AG20443 (cell line): ENCODE results near the gene THAP5.

Experiments used
- DNase-seq: peaks from one replicate; pipeline ENCODE4 v3.0.0; 2012; ENCODE audit warnings: low spot score, mixed read lengths

Gene THAP5

DNA sequence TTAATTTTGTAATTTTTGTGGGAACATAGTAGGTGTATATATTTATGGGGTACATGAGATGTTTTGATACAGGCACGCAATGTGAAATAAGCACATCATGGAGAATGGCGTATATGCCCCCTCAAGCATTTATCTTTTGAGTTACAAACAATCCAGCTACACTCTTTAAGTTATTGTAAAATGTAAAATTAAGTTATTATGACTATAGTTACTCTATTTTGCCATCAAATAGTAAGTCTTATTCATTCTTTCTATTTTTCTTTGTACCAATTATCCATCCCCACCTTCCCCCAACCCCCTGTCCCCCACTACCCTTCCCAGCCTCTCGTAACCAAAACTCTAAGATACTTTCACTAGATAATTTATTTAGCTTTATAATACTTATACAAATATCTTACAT lies 35.8 kb downstream of the THAP5 start:
- no peak for DNase-seq

DNA sequence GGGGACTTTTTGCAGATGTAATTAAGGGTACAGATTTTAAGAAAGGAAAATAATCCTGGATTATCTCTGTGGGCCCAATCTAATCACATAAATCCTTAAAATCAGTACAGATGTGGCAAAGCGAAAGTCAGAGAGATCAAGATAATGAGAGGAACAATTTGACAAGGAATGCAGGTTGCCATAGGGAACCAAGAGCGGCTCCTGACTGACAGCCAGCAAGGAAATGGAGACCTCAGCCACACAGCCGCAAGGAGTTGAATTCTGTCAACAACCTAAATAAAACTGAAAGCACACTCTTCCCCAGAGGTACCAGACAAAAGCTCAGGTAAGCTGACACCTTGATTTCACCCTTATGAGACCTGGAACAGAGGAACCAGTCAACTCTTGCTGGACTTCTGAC lies 40.2 kb downstream of the THAP5 start:
- no peak for DNase-seq

GRCh38 chr7:108528183-108528712 lies 41.3 kb downstream of the THAP5 start:
- no peak for DNase-seq

GRCh38 chr7:108526768-108527017 lies 42.8 kb downstream of the THAP5 start:
- no peak for DNase-seq

DNA sequence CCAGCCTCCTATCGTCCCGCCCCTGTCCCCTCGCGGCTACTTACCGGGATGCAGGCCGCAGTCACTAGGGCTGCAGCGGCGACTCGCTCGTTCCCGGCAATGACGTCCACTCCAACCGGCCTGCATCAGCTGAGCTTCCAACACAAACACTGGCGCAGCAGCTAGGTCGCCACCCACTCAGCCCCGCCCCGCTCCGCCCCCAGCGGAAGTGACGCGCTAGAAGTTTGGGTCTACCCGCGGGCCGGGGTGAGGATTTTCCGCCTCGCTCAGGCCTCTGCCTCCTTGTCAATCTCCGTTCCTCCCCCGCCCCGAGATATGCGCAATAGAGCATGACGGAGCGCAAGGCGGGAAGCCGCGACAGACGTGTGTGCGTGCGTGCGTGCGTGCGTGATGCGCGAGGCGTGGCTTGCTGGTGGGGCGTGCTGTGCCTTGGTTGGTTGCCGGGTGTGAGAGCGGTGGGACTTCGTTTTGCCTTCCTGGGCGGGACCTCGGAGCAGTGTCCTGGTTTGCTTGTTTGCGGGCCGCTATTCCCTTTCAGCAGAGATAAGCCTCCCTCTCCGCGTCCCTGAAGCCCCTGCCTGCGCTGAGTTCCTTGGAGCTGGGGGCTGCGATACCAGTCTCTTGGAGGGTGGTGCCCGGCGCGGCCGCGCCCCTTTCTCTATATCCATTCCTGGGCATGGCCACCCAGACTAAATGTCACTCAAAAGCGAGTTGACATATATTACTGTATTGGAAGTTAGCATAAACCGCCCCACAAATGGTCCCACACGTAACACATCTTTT lies 43.3 kb downstream of the THAP5 start, which contains the start of gene PNPLA8:
TSS of gene PNPLA8 (minus strand) at position 151 of the 783 bp plus-strand sequence. CDS start 10,644 bp downstream, outside the sequence.
- DNase-seq: peak; percentile 98

DNA sequence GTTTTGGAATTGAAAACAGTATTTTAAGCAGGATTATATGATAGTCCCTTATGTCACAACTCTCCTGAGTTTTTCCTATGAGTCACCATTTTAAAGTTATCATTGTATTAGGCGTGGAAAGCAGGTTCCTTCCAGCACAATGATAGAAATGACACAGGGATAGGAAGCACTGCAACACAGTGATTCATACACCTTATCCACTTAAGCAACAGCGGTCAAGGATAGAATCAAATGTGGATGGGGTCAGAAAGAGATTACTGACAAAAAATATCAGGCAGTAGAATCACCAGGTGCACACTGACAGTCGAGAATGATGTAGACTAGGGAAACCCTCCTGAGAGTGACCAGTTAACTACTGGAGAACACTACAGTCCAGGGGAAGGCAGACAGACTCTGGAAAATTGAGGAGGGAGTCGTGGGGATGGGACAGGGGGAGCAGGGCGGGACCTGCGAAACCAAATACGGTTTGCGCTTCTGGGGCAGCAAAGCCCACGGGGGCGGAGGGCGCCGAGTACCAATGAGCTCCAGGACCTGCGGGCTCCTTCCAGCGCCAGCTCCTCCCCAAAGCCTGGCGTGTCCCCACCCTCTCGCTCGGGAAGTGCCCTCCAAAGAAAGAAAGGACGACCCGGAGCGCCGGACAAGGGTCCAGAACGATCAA lies 44.0 kb downstream of the THAP5 start:
- DNase-seq: peak; percentile 85

GRCh38 chr7:108522780-108523179 lies 46.7 kb downstream of the THAP5 start:
- no peak for DNase-seq

- no peak for DNase-seq
Observed at GRCh38 chr7:108517951-108518350, 51.6 kb downstream of the THAP5 start.

DNA sequence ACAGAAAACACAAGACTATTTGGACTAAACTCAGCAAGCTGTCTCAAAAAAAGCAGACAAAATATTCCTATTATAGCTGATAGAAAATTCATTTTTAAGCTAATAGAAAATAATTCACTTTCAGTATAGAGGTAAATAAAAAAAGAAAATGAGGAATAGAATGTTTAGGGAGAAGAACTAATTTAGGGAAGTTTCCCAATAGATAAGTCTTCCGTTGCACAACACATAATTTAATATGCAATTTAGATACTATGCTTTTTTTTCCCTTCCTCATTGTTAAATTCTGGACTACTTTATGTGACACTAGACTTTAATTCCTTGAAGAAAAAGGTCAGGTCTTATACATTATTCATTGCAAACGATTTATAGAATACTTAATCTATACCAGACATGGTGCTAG lies 53.9 kb downstream of the THAP5 start:
- no peak for DNase-seq

DNA sequence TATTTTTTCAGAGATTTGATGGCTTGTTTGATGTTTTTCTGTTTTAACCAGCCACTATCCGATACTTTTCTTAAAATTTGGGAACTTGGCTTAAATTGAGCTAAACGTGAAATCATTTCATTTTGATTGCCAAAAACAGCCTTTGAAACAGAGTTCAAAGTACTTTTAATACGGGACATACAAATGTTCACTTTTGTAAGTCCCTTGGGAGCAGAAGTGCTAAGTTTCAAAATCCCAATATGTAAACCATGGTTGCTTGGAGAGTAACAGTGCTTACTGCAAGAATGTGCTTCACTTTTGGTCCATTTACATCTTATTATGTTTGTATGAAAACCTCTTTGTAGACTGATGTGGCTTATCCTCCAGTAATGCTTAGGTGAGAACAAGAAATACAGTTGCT lies 54.5 kb downstream of the THAP5 start:
- no peak for DNase-seq
